Measurements from ENCODE around the gene PCP2.

Gene PCP2

DNA sequence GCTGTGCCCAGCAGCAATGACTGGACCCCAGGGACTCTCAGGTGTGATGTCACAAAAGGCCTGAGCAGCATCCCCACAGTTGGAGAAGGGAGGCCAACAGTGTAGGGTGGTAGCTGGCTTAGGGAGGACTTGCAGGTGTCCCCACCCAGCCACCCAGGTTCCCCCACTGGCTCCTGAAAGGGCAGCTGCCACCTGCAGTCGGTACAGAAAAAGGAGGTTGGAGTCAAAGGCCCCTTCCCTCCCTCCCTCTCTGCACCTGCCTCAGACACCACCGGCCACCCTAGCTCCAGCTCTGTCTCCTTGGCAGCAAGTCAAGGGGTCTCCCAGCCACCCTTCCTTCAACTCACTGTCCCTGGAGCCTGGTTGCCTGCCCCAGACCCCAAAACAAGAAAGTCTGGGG is at the start of gene PCP2:
TSS of gene PCP2 (minus strand) at position 22 of the 400 bp plus-strand sequence. CDS start 262 bp downstream, outside the sequence.
- DNase-seq (ENCODE audit: low read depth) = no peak
- TF ChIP-seq, protein P1, sequence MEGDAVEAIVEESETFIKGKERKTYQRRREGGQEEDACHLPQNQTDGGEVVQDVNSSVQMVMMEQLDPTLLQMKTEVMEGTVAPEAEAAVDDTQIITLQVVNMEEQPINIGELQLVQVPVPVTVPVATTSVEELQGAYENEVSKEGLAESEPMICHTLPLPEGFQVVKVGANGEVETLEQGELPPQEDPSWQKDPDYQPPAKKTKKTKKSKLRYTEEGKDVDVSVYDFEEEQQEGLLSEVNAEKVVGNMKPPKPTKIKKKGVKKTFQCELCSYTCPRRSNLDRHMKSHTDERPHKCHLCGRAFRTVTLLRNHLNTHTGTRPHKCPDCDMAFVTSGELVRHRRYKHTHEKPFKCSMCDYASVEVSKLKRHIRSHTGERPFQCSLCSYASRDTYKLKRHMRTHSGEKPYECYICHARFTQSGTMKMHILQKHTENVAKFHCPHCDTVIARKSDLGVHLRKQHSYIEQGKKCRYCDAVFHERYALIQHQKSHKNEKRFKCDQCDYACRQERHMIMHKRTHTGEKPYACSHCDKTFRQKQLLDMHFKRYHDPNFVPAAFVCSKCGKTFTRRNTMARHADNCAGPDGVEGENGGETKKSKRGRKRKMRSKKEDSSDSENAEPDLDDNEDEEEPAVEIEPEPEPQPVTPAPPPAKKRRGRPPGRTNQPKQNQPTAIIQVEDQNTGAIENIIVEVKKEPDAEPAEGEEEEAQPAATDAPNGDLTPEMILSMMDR (IDR thresholded peaks at IDR 0.05; ENCODE audit: low read depth, low read length) = no peak
- TF ChIP-seq, protein P2, sequence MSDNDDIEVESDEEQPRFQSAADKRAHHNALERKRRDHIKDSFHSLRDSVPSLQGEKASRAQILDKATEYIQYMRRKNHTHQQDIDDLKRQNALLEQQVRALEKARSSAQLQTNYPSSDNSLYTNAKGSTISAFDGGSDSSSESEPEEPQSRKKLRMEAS (IDR thresholded peaks at IDR 0.05; ENCODE audit: low read depth, low read length) = no peak
- TF ChIP-seq MYC (IDR thresholded peaks at IDR 0.05; ENCODE audit: low read depth, low read length) (no peak), POLR2A (IDR thresholded peaks at IDR 0.05; ENCODE audit: extremely low read depth, insufficient read length) (no peak)
- no peak within 1 kb of the TSS for H3K4me3 ChIP-seq (ENCODE audit: low read depth, low read length)

DNA sequence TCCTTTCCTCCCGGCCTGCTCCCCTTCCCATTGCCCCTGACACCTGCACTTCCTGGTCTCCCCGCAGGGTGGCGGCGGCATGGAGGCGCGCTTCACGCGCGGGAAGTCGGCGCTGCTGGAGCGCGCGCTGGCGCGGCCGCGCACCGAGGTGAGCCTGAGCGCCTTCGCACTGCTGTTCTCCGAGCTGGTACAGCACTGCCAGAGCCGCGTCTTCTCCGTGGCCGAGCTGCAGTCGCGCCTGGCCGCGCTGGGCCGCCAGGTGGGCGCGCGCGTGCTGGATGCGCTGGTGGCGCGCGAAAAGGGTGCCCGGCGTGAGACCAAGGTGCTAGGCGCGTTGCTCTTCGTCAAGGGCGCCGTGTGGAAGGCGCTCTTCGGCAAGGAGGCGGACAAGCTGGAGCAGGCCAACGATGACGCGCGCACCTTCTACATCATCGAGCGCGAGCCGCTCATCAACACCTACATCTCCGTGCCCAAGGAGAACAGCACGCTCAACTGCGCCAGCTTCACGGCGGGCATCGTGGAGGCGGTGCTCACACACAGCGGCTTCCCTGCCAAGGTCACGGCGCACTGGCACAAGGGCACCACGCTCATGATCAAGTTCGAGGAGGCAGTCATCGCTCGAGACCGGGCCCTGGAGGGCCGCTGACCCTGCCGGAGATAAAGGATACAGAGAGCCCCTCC is 48.8 kb upstream of the PCP2 start:
- DNase-seq (ENCODE audit: low read depth) = no peak
- peak overlapping the region; percentile 74 for H3K4me3 ChIP-seq (ENCODE audit: low read depth, low read length)

DNA sequence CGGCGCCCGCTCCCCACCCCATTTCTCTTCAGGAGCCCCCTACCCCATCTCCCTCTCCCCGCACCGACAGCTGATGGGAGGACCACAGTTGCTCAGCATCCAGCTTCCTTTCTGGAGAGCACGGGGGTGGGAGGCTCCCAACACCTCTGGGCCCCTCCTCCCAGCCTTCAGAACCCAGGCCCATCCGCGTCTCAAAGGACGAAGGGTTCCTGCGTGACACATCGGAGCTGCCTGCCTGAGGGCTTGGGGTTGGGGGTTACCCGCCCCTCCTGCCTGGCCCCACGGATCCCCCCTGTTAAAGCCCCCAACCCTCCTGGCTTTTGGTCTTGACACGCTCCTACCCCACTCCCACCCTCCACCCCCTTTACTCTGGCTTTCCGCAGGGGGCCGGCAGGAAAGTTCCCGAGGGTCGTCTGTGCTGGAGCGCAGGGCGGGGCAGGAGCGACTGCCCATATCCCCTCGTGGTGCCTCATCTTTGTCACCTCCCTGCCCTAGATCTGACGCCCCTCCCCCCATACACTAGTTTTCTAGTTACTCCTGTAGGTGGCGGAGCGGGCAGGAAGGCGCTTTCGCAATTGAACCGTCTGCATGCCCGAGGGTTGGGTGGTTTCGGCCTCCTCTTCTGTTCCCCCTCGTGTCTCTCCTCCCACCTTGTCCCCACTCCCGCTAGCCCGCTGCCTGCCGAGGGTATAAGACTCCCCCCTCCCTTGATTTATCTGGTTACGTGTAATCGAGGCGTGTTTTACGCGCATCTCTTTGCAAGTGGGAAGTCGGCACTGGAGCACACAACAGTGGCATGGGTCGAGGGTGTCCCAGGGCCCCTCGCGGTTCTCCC is 48.0 kb upstream of the PCP2 start:
- TF ChIP-seq MYC (IDR thresholded peaks at IDR 0.05; ENCODE audit: low read depth, low read length) = peak; percentile 95
- TF ChIP-seq POLR2A (IDR thresholded peaks at IDR 0.05; ENCODE audit: extremely low read depth, insufficient read length) = no peak
- TF ChIP-seq, protein P1 (IDR thresholded peaks at IDR 0.05; ENCODE audit: low read depth, low read length) = peak; percentile 59
- TF ChIP-seq, protein P2 (IDR thresholded peaks at IDR 0.05; ENCODE audit: low read depth, low read length) = peak; percentile 85
- DNase-seq (ENCODE audit: low read depth) = peak; percentile 99
- peak overlapping the region; percentile 74 for H3K4me3 ChIP-seq (ENCODE audit: low read depth, low read length)

More for the DNA sequence above, 48.8 kb upstream of the PCP2 start:
- TF ChIP-seq, protein P1 (IDR thresholded peaks at IDR 0.05; ENCODE audit: low read depth, low read length) = peak; percentile 2
- no peak for TF ChIP-seq POLR2A (IDR thresholded peaks at IDR 0.05; ENCODE audit: extremely low read depth, insufficient read length)

DNA sequence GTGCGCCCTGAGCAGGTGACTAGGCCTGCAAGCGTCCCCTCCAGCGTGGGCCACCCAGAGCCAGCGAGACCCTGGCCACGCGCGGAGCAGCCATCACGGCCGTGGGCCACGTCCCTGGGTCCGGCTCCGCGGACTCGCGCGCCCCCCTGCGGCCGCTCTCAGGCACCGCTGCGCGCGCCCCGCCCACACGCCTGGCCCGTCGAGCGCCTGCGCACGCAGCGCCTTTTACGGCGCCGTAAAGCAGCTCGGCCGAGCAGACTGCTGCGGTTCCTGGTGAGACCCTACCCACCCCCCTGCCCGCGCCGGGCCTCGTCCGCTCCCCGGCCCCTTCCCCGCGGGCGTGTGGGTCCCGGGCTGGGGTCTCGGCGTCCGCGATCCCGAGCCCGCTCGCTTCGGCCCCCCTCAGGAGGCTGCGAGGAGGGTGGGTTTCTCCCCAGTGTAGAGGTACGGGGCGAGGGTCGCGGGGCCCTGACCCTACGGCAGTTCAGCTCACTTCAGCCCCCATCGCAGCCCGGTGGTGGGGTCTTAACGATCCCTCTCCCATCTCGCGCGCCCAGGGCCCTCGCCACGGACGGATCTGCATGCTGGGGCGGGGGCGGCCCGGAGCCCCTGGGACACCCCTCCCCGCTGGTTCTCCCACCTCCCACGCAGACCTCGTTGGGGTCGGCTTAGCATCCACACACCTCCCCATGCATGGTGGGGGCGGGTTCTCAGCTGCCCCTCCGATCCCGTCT is 47.3 kb upstream of the PCP2 start, which contains the start of gene TRAPPC5:
TSS of gene TRAPPC5 (plus strand) at position 228 of the 734 bp plus-strand sequence. CDS start 1,421 bp downstream, outside the sequence.
- TF ChIP-seq POLR2A (IDR thresholded peaks at IDR 0.05; ENCODE audit: extremely low read depth, insufficient read length) (peak; percentile 65), MYC (IDR thresholded peaks at IDR 0.05; ENCODE audit: low read depth, low read length) (peak; percentile 91)
- TF ChIP-seq, protein P2 (IDR thresholded peaks at IDR 0.05; ENCODE audit: low read depth, low read length) = peak; percentile 83
- TF ChIP-seq, protein P1 (IDR thresholded peaks at IDR 0.05; ENCODE audit: low read depth, low read length) = peak; percentile 39
- H3K4me3 ChIP-seq (ENCODE audit: low read depth, low read length) = peak within 1 kb of the TSS; percentile 74
- peak; percentile 91 for DNase-seq (ENCODE audit: low read depth)

DNA sequence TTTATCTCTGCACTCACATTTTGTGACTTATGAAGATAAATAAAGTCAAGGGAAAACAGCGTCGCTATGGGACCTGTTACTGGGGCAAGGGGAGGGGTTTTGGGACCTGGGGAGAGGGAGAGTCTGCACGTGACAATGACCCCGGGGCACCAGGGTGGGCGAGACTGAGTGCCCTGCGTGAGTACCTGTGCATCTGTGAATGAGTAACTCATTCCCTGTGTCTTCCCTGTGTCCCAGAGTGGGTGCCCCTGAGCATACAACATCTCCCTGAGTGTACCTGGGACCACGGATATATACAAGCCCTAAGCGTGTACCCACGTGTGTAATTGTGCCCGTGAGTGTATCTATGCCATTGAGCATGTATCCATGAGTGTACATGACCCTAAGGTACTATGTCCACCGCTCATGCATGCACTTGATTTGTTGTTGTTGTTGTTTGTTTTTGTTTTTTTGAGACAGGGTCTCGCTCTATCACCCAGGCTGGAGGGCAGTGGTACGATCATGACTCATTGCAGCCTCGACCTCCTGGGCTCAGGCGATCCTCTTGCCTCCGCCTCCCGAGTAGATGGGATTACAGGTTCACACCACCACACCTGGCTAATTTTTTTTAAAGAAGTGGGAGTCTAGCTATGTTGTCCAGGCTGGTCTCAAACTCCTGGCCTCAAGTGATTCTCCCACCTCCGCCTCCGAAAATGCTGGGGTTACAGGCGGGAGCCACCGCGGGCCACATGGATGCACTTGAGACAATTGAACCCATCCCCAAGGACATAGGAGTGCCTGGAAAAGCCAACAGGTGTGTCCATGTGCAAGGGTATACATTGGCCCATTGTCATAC is 46.5 kb upstream of the PCP2 start:
- DNase-seq (ENCODE audit: low read depth) = no peak
- H3K4me3 ChIP-seq (ENCODE audit: low read depth, low read length) = peak overlapping the region; percentile 34
- TF ChIP-seq, protein P2 (IDR thresholded peaks at IDR 0.05; ENCODE audit: low read depth, low read length) = no peak
- TF ChIP-seq MYC (IDR thresholded peaks at IDR 0.05; ENCODE audit: low read depth, low read length) (no peak), POLR2A (IDR thresholded peaks at IDR 0.05; ENCODE audit: extremely low read depth, insufficient read length) (no peak)
- TF ChIP-seq, protein P1 (IDR thresholded peaks at IDR 0.05; ENCODE audit: low read depth, low read length) = no peak

All from NB4 (cell line).